Stromal cell of bone marrow (primary cell): ENCODE results near the gene ADGRE2.
"Not testable (repeated sequence)": the region's sequence is repeated elsewhere in the genome, so short reads cannot be mapped to it uniquely, and the experiment has no call there.

ENCODE experiments used
- DNase-seq: peaks from one replicate; pipeline ENCODE4 v3.0.0-alpha.2; 2012; ENCODE audit warnings: low read depth

The ADGRE2 gene

GRCh38 chr19:14778110-14778845, at the start of gene ADGRE2:
TSS of gene ADGRE2 (minus strand) at chr19:14778560. CDS start at chr19:14776756, 1,804 bp downstream.
- DNase-seq: not testable (repeated sequence)

- DNase-seq: no peak
Measured at GRCh38 chr19:14826006-14826405, 47.6 kb upstream of the ADGRE2 start.

- no peak for DNase-seq
Measured at GRCh38 chr19:14821937-14822336, 43.6 kb upstream of the ADGRE2 start.

- DNase-seq: no peak
Measured at GRCh38 chr19:14818588-14818987, 40.2 kb upstream of the ADGRE2 start.

GRCh38 chr19:14817052-14817451, 38.7 kb upstream of the ADGRE2 start:
- no peak for DNase-seq

- DNase-seq: no peak
Measured at GRCh38 chr19:14814982-14815652, 36.8 kb upstream of the ADGRE2 start.

- DNase-seq: no peak
Measured at GRCh38 chr19:14809272-14810057, 31.1 kb upstream of the ADGRE2 start.

- DNase-seq: no peak
Measured at GRCh38 chr19:14804765-14805164, 26.4 kb upstream of the ADGRE2 start.

- no peak for DNase-seq
Measured at GRCh38 chr19:14798760-14799159, 20.4 kb upstream of the ADGRE2 start.

- DNase-seq: no peak
Measured at GRCh38 chr19:14796021-14796420, 17.7 kb upstream of the ADGRE2 start.

- no peak for DNase-seq
Measured at GRCh38 chr19:14795078-14795721, 16.8 kb upstream of the ADGRE2 start.

- DNase-seq: not testable (repeated sequence)
Measured at GRCh38 chr19:14792250-14792649, 13.9 kb upstream of the ADGRE2 start.

- DNase-seq: no peak
Measured at GRCh38 chr19:14786421-14786851, 8.1 kb upstream of the ADGRE2 start.

- DNase-seq: peak; percentile 33
Measured at GRCh38 chr19:14785102-14785793, 6.9 kb upstream of the ADGRE2 start.

GRCh38 chr19:14784730-14785101, 6.4 kb upstream of the ADGRE2 start:
- peak; percentile 33 for DNase-seq

GRCh38 chr19:14783410-14783998, 5.1 kb upstream of the ADGRE2 start:
- DNase-seq: not testable (repeated sequence)

- DNase-seq: no peak
Measured at GRCh38 chr19:14782626-14783409, 4.5 kb upstream of the ADGRE2 start.

- DNase-seq: not testable (repeated sequence)
Measured at GRCh38 chr19:14781713-14782536, 3.6 kb upstream of the ADGRE2 start.

GRCh38 chr19:14780622-14781225, 2.4 kb upstream of the ADGRE2 start:
- DNase-seq: not testable (repeated sequence)
